Measurements from ENCODE around the gene NCAPG2. TPM values are rescaled to one million over a fixed set of nuclear protein-coding genes. Genes with fewer than 3 reads are reported as not detected.
"Not testable (repeated sequence)": the region's sequence is repeated elsewhere in the genome, so short reads cannot be mapped to it uniquely, and the experiment has no call there.

The NCAPG2 gene
- polyA plus RNA-seq, 1 donor from 2014 or later = 8.3 TPM

DNA sequence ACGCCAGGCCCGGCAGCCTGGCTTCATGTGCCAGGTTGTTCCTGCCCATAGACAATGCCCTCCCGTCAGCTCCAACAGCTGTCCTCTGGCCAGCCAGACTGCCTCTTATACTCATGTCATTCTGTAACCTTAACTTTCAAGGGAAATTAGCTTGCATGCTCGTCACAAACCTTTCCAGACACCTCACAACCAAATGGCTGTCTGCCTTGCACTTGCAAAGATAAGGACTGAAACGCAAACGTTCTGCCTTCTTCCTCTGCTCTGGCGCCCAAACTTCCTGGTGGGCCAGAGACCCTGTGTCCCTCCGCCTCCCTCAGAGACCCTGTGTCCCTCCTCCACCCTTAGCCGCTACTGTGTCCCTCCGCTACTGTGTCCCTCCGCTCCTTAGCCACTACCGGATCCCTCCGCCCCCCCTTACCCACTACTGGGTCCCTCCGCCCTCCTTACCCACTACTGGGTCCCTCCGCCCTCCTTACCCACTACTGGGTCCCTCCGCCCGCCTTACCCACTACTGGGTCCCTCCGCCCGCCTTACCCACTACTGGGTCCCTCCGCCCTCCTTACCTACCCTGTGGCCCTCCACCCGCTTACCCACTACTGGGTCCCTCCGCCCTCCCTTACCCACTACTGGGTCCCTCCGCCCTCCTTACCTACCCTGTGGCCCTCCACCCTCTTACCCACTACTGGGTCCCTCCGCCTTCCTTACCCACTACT, 37.5 kb downstream of the NCAPG2 start:
- H3K9me3 ChIP-seq (ENCODE audit: low read length); H4K20me1 ChIP-seq (ENCODE audit: insufficient read depth); H3K27ac ChIP-seq (ENCODE audit: low read length); H2AFZ ChIP-seq (ENCODE audit: low read depth, low read length); H3K4me2 ChIP-seq (ENCODE audit: low read length); H3F3A ChIP-seq (ENCODE audit: insufficient read depth, low read length, poor library complexity, severe bottlenecking); H3K9ac ChIP-seq (ENCODE audit: low read length); H3K36me3 ChIP-seq (ENCODE audit: insufficient read depth, low read length); H3K27me3 ChIP-seq (ENCODE audit: insufficient read depth, low read depth, low read length); H3K4me3 ChIP-seq (ENCODE audit: low read length); H3K9me2 ChIP-seq (ENCODE audit: insufficient read depth, low read length); H3K79me2 ChIP-seq (replicated peaks; ENCODE audit: insufficient read depth, low read length): not testable (repeated sequence)

DNA sequence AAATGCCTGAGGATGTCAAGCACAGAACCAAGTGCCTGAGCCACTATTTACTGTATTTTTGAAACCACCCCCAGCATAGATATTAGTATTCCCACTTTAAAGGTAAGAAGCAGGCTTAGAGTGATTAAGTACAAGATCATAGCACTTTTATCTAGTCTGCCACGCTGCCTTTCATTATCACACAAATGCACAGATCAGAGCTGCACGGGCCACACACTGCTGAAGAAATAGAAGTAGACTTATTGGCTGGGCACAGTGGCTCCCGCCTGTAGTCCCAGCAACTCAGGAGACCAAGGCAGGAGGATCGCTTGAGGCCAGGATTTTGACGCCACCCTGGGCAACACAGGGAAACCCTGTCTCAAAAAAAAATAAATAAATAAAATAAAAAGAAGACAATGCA, 38.2 kb downstream of the NCAPG2 start:
- no peak overlapping the region for H3K4me3 ChIP-seq (ENCODE audit: low read length)
- no peaks in the 10 kb centered on the region for H3K79me2 ChIP-seq (replicated peaks; ENCODE audit: insufficient read depth, low read length)
- H3K27ac ChIP-seq (ENCODE audit: low read length) = no peak overlapping the region
- no peak overlapping the region for H3K4me2 ChIP-seq (ENCODE audit: low read length)
- no peak for TF ChIP-seq MXI1 (conservative IDR thresholded peaks at IDR 0.05; ENCODE audit: poor library complexity, severe bottlenecking)
- TF ChIP-seq EZH2 (IDR thresholded peaks at IDR 0.05; ENCODE audit: borderline replicate concordance, insufficient read depth, low read length, poor library complexity, severe bottlenecking) = no peak
- TF ChIP-seq POLR2AphosphoS5 (IDR thresholded peaks at IDR 0.05) = no peak
- TF ChIP-seq REST (IDR thresholded peaks at IDR 0.05; ENCODE audit: borderline replicate concordance) = no peak
- no peak for TF ChIP-seq TAF1 (IDR thresholded peaks at IDR 0.05; ENCODE audit: low read depth)
- no peak for TF ChIP-seq EP300 (conservative IDR thresholded peaks at IDR 0.05; ENCODE audit: poor library complexity, severe bottlenecking)
- TF ChIP-seq SMC3 (conservative IDR thresholded peaks at IDR 0.05; ENCODE audit: poor library complexity) = no peak
- no peak for TF ChIP-seq RAD21 (conservative IDR thresholded peaks at IDR 0.05)
- TF ChIP-seq, protein P1, sequence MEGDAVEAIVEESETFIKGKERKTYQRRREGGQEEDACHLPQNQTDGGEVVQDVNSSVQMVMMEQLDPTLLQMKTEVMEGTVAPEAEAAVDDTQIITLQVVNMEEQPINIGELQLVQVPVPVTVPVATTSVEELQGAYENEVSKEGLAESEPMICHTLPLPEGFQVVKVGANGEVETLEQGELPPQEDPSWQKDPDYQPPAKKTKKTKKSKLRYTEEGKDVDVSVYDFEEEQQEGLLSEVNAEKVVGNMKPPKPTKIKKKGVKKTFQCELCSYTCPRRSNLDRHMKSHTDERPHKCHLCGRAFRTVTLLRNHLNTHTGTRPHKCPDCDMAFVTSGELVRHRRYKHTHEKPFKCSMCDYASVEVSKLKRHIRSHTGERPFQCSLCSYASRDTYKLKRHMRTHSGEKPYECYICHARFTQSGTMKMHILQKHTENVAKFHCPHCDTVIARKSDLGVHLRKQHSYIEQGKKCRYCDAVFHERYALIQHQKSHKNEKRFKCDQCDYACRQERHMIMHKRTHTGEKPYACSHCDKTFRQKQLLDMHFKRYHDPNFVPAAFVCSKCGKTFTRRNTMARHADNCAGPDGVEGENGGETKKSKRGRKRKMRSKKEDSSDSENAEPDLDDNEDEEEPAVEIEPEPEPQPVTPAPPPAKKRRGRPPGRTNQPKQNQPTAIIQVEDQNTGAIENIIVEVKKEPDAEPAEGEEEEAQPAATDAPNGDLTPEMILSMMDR (IDR thresholded peaks at IDR 0.05; ENCODE audit: poor library complexity, severe bottlenecking) = no peak
- no peaks in the 10 kb centered on the region for H3K27me3 ChIP-seq (ENCODE audit: insufficient read depth, low read depth, low read length)
- no peak overlapping the region for H3K9ac ChIP-seq (ENCODE audit: low read length)
- no peaks in the 10 kb centered on the region for H3K9me2 ChIP-seq (ENCODE audit: insufficient read depth, low read length)
- H3K36me3 ChIP-seq (ENCODE audit: insufficient read depth, low read length) = no peaks in the 10 kb centered on the region
- no peaks in the 10 kb centered on the region for H3K9me3 ChIP-seq (ENCODE audit: low read length)
- no peaks in the 10 kb centered on the region for H4K20me1 ChIP-seq (ENCODE audit: insufficient read depth)
- H2AFZ ChIP-seq (ENCODE audit: low read depth, low read length) = no peak overlapping the region
- no peaks in the 10 kb centered on the region for H3F3A ChIP-seq (ENCODE audit: insufficient read depth, low read length, poor library complexity, severe bottlenecking)
